Lower lobe of right lung (tissue), 2 donors: Measurements from ENCODE around the gene SEMA3G. TPM values are rescaled to one million over a fixed set of nuclear protein-coding genes. Genes with fewer than 3 reads are reported as not detected.

Experiments
- ATAC-seq, 2 donors: fragments of 200-7000 bp; cut with Tn5 transposase; one replicate each; pipeline ENCODE4 v1.9.1; 2020 to 2022; ENCODE audit warnings: mild to moderate bottlenecking in 2 of 2, moderate library complexity in 2 of 2
- DNase-seq: peaks from one replicate; pipeline ENCODE4 v3.0.0-alpha.2; 2020
- H3K27ac ChIP-seq: fragments of 200-600 bp; one replicate; pipeline ENCODE4 v1.8.0; 2022
- H3K27me3 ChIP-seq: fragments of 200-600 bp; one replicate; pipeline ENCODE4 v1.8.0; 2022; ENCODE audit warnings: low read depth
- H3K36me3 ChIP-seq: fragments of 200-600 bp; one replicate; pipeline ENCODE4 v1.8.0; 2022; ENCODE audit warnings: mild to moderate bottlenecking
- H3K4me1 ChIP-seq: fragments of 200-600 bp; one replicate; pipeline ENCODE4 v1.8.0; 2022
- H3K4me3 ChIP-seq: fragments of 200-600 bp; one replicate; pipeline ENCODE4 v1.8.0; 2022; ENCODE audit warnings: mild to moderate bottlenecking
- H3K9me3 ChIP-seq: fragments of 200-600 bp; one replicate; pipeline ENCODE4 v1.8.0; 2022
- intact Hi-C: fragments of 100-400 bp; cut with DNase I; formaldehyde crosslinking; loops from one replicate; pipeline ENCODE4 v1.11.0; 2022
- total RNA-seq: library from RNA; stranded (reverse); fragmentation: NEBNext Ultra II Directional; extraction: Animal tissue kit (Norgen Biotek cat#: 25700); gene quantifications from one replicate; pipeline ENCODE4 v1.2.1, GENCODE V29; 2021
- TF ChIP-seq, protein P1 (sequence below): fragments of 200-600 bp; IDR thresholded peaks from one replicate; pipeline ENCODE4 v1.8.0; 2022; ENCODE audit warnings: antibody characterized with exemption, mild to moderate bottlenecking
- donor health status: DM: no; HTN: yes; CAD: no; lungs with severe emphysema.

SEMA3G gene
- total RNA-seq, 1 donor from 2014 or later, result 23.6 TPM

DNA sequence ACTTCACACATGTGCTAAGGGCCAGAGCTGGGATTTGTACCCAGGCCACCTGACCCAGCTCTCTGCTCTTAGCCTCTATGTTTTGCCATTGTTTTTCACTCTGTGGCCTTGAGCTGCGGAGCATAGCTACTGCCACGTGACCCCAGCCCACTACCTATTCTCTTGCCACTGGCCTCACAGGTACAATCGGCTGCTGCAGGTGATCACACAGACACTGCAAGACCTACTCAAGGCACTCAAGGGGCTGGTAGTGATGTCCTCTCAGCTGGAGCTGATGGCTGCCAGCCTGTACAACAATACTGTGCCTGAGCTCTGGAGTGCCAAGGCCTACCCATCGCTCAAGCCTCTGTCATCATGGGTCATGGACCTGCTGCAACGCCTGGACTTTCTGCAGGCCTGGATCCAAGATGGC lies 46.2 kb downstream of the SEMA3G start:
- peak; percentile 29 for DNase-seq

DNA sequence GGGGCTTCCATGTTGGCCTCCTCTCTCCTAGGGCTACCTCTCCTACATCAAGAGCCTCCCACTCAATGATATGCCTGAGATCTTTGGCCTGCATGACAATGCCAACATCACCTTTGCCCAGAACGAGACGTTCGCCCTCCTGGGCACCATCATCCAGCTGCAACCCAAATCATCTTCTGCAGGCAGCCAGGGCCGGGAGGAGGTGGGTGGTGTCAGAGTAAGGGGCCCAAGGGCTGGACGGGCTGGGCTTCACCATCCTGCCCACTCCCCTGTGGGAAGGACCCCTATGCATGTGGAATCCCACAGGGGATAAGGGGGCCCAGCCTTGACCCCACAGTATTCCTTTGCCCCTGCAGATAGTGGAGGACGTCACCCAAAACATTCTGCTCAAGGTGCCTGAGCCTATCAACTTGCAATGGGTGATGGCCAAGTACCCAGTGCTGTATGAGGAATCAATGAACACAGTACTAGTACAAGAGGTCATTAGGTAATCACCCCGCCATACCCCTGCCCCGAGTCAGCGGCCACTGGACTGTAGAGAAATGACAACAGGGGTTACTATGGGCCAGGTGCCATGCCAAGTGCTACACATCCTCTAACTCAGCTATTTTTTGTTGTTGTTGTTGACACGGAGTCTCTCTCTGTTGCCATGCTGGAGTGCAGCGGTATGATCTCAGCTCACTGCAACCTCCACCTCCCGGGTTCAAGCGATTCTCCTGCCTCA lies 47.1 kb downstream of the SEMA3G start:
- DNase-seq (peak; percentile 15), ATAC-seq (no peak)
- Histone ChIP-seq H3K36me3 (peaks cover 67% of the 10 kb centered on the region), H3K9me3 (no peaks in the 10 kb centered on the region), H3K27me3 (no peaks in the 10 kb centered on the region), H3K4me3 (no peak overlapping the region), H3K27ac (no peak overlapping the region), H3K4me1 (no peaks in the 10 kb centered on the region)
- intact Hi-C loops, result no loop called here
- TF ChIP-seq, protein P1, sequence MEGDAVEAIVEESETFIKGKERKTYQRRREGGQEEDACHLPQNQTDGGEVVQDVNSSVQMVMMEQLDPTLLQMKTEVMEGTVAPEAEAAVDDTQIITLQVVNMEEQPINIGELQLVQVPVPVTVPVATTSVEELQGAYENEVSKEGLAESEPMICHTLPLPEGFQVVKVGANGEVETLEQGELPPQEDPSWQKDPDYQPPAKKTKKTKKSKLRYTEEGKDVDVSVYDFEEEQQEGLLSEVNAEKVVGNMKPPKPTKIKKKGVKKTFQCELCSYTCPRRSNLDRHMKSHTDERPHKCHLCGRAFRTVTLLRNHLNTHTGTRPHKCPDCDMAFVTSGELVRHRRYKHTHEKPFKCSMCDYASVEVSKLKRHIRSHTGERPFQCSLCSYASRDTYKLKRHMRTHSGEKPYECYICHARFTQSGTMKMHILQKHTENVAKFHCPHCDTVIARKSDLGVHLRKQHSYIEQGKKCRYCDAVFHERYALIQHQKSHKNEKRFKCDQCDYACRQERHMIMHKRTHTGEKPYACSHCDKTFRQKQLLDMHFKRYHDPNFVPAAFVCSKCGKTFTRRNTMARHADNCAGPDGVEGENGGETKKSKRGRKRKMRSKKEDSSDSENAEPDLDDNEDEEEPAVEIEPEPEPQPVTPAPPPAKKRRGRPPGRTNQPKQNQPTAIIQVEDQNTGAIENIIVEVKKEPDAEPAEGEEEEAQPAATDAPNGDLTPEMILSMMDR, result no peak

More for the DNA sequence above, 46.2 kb downstream of the SEMA3G start:
- Histone ChIP-seq H3K4me1 (no peaks in the 10 kb centered on the region), H3K9me3 (no peaks in the 10 kb centered on the region), H3K4me3 (no peak overlapping the region), H3K27ac (no peak overlapping the region), H3K36me3 (peaks cover 67% of the 10 kb centered on the region), H3K27me3 (no peaks in the 10 kb centered on the region)
- TF ChIP-seq, protein P1, result no peak
- no peak for ATAC-seq
- intact Hi-C loops, result no loop called here

DNA sequence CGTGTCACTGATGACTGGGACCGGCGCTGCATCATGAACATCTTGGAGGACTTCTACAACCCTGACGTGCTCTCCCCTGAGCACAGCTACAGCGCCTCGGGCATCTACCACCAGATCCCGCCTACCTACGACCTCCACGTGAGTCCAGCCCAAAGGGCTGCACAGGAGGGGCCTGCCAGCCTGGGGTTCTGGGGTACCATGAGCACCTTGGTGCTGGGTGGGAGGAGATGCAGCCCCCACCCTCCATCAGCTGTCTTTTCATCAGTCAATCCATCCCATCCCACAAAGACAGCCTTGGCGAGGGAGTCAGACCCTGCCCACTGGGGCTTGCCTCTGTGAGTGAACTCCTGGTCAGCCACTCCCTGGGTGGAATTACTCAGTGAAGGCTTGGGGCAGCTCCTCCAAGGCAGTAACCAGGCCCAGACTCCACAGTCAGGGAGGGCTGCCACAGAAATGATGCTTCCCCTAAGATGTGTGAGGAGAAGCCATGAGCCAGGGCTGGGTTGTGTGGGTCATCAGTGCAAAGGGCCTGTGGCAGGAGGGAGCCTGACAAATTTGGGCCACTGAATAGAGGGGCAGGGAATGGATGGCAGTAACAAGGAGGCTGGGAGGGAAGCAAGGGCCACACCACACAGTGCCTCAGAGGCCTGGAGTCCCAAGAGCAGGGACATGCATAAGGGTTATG lies 47.9 kb downstream of the SEMA3G start:
- no peak overlapping the region for H3K4me3 ChIP-seq
- no peak overlapping the region for H3K27ac ChIP-seq
- no peaks in the 10 kb centered on the region for H3K27me3 ChIP-seq
- DNase-seq (peak; percentile 36), ATAC-seq (no peak)
- H3K9me3 ChIP-seq, result no peaks in the 10 kb centered on the region
- H3K36me3 ChIP-seq, result peaks cover 65% of the 10 kb centered on the region
- intact Hi-C loops, result no loop called here
- TF ChIP-seq, protein P1, result no peak
- H3K4me1 ChIP-seq, result no peaks in the 10 kb centered on the region

DNA sequence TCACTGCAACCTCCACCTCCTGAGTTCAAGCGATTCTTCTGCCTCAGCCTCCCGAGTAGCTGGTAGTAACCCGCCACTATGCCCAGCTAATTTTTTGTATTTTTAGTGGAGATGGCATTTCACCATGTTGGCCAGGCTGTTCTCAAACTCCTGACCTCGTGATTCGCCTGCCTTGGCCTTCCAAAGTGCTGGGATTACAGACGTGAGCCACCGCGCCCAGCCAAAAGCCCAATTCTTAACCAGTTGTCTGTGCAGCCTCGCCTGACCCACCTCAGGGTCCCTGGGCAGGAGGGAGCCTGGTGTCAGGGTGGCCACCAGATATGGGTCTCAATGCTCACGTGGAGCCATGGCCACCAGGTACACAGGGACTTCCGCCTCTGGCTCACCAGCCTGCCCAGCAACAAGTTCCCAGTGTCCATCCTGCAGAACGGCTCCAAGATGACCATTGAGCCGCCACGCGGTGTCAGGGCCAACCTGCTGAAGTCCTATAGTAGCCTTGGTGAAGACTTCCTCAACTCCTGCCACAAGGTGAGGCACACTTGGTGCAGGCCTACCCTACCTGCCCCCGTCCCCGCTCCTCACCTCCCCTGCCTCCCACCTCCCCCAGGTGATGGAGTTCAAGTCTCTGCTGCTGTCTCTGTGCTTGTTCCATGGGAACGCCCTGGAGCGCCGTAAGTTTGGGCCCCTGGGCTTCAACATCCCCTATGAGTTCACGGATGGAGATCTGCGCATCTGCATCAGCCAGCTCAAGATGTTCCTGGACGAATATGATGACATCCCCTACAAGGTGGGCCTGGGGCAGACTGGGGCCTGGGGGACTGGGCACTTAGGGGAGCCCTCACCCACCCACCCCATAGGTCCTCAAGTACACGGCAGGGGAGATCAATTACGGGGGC lies 48.6 kb downstream of the SEMA3G start:
- Histone ChIP-seq H3K4me1 (no peaks in the 10 kb centered on the region), H3K36me3 (peaks cover 63% of the 10 kb centered on the region), H3K27me3 (no peaks in the 10 kb centered on the region), H3K9me3 (no peaks in the 10 kb centered on the region), H3K27ac (no peak overlapping the region), H3K4me3 (no peak overlapping the region)
- ATAC-seq, result no peak
- TF ChIP-seq, protein P1, result no peak
- peak; percentile 27 for DNase-seq
- intact Hi-C loops, result no loop called here

DNA sequence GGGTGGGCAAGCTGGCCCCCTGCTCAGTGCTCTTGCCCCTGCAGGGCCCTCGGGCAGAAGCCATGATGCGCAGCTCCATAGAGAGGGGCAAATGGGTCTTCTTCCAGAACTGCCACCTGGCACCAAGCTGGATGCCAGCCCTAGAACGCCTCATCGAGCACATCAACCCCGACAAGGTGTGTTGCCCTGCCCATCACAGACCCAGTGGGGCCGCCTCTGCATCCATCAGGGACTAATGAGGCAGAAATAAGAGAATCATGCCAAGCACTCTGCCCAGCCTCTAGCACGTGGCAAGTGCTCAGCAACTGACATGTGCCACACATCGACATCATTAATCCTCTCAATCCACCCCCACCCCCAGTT lies 49.4 kb downstream of the SEMA3G start:
- intact Hi-C loops, result no loop called here
- H3K4me3 ChIP-seq, result no peak overlapping the region
- peaks cover 55% of the 10 kb centered on the region for H3K36me3 ChIP-seq
- H3K4me1 ChIP-seq, result no peaks in the 10 kb centered on the region
- no peaks in the 10 kb centered on the region for H3K9me3 ChIP-seq
- no peak overlapping the region for H3K27ac ChIP-seq
- ATAC-seq (no peak), DNase-seq (peak; percentile 37)
- H3K27me3 ChIP-seq, result no peaks in the 10 kb centered on the region
- TF ChIP-seq, protein P1, result no peak
